T follicular helper cell (primary cell): ENCODE measurements around the gene SC5D.

Experiments
- DNase-seq: peaks from one replicate; pipeline ENCODE4 v3.0.0-alpha.2; 2020; ENCODE audit warnings: low read depth

The SC5D gene

DNA sequence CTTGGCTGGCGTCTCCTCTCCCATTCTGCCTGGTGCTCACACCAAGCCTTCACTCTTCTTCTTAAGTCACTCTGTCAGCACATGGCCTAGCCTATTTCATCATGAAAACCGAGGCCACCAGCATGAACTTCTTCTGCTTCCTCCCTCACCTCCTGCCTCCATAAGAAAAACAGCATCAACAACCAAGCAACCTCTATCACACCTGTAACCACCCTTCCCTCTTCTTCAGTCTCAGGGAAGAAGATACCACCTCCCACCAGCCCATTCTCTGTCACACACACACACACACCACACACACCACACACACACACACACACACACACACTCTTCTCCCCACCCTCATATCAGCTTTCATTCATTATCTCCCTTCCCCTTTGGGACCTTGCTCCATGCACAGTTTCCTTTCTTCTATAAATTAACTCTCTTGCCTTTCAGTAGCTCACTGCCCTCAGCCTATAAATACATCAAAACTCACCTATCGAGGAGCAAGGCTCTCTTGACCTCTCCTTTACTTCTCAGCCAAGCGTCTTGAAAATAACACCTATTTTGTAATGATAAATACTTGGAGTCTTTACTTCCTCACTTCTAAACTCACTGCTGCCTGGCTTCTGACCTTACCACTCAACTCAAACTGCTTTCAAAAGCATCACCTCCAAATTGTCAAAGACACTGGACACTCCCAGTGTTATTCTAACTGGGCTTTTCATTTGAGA is 36.6 kb downstream of the SC5D start:
- no peak for DNase-seq

DNA sequence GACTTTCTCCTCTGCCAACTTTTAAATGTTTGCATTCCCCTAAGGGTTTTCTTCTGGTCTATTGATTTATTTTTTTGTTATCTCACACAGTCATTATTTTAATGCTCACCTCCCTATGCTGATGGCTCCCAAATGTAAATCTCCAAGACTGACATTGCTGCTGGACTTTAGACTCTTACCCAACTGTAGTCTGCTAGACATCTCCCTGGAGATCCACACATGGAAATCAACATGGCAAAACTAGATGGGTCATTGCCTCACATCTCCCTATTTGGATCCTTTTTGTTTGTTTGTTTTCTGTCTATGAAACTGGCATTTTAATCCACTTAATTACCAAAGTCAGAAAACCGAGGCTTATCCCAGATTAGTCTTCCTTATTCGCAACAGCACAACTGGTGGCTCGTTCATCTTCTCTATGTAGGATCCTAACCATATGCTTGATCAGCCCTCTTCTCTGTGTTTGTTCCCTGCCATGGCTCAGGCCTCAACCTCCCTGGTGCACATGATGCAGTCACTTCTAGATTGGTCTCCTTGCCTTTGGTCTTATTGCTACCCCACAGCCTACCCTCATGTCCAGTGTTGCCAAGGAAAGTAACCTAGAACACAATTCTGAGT is 37.3 kb downstream of the SC5D start:
- DNase-seq = no peak

DNA sequence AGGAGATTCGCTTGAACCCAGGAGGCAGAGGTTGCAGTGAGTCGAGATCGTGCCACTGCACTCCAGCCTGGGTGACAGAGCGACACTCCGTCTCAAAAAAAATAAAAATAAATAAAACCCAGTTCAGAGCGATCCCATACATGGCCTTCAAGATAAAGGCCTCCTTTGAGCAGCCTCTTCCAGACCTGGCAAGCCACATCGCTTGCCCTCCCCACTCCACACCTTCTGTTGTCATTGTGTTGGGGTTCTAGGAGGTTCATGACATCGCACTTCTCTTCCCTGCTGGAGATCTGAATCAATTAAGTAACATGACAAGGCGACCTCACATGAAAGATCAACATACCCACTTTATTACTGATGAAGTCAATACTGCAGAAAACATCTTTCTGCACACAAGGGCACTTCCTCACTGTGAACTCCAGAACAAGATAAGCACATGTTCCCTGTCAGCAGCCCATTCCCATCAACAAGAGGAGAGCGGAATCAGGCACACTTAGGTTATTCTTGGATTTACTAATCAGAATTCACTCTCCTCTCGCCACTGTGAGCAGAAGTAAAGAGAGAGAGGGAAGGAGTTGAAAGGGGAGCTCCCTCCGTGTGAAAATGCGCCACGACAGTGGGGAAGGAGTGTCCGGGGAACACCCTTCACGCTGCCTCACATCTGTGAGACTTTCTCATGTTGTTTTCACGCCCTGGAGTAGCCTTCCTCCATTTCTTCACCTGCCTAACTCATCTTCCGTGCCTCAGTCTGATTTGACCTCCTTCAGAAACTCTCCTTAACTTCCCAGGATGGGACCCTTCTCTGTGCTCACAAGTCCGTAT is 38.3 kb downstream of the SC5D start:
- DNase-seq = no peak

- DNase-seq = no peak
Measured at GRCh38 chr11:121334973-121335710, 42.6 kb downstream of the SC5D start.

DNA sequence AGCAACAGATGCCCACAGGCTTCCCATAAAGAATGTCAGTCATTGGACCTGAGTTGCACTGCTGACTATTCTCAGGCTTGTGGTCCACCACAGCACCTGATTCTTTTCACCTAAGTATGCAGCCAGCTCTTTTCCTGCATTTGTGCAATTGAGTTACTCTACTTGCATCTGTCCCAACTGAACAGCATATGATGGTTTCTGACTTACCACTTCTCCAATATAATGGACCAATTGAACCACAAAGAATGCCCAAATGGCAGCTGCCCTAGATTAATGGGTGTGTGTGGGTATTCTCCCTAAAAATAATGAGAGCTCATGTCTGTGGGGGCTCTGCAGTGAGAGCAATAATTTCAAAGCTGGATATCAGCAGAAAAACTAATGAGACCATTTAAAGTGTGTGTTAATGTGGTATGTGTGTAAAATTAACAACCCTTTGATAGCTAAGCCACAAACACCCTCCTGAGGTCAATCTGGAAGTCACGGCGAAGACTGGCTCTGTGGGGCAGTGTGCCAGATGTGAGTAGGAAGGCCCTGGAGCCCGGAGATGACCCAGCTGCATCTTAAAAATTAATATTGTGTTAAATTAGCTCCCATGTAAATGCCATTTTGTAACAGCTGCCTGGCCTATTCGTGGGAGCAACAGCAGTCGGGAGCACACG is 43.8 kb downstream of the SC5D start:
- no peak for DNase-seq

DNA sequence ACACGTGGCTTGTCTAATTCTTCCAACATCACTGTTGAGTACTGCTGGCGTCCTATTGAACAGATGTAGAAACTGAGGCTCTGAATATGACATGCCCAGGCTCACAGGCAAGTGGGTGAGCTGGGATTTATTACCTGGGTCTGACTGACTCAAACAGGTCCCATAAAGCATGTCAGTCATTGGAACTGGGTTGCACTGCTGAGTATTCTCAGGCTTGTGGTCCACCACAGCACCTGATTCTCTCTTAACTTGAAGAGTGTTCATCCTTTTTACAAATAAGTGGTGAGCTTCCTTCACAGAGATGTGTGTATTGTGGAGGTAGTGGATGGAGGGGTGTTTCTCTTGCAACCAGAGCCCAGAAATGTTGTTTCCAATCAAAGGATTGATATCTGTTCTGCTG is 44.5 kb downstream of the SC5D start:
- no peak for DNase-seq

DNA sequence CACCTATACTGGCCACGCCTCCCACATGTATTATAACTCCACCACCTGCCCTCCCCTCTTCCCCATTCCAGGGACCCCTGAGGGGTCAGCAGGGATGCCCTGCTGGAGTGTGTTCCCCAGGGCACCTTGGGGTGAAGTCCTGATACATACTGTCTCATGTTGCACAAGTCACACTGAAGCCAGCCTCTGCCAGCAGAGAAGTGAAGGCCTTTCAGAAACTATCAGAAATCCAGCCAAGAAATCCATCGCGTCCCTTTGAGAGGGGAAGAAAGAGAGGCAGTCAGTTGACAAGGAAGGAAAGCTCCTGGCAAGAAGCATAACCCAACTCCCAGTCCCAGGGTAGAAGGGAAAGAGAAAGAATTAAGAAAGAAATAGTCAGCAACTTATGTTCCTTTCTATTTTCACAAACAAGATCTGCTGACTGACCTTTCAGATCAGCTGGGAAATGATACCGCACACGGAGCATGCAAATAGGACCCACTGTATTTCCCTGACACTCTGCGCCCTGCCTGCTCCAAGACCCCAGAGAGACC is 45.2 kb downstream of the SC5D start:
- DNase-seq = no peak

DNA sequence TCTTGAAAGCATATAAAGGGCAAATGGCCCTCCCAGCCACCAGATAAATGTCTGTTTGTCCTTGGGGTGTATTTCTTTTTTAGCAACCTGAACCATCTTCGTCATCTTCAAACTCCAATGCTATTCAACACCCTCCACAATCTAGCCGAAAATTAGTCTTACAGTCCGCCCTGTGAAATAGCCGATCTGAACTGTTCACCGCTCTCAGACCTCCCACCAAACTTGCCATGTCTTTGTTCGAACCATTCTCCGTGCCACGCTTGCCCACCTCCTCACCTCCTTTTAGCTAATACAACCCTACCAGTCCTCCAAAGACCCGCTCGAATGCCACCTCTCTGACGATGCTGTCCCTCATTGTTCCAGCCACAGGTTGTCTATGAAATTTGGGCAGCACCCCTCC is 46.0 kb downstream of the SC5D start:
- DNase-seq = no peak

DNA sequence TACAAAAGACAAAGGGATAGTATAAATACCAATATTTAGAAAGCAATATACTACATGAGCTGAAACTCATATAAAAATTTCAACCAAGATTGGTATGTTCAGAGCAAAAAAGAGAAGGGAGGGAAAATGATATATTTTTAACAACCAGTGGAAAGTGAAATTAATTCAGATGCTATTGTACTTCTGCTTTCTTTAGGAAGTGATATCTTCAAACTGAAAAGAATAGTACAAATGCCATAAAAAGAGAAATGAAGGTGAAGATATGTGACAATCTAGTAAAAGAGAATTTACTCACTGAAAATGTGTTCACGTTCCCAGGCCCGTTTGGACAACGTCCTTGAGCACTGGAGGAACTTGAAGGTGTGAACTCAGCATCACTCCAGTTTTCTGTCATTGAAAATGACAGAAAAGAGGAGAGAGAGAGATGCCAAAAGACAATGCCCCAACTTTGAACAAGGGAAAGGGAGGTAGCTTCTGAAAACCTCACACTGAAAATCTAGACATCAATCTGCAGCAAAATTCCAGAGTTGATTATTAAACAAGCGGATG is 47.5 kb downstream of the SC5D start:
- no peak for DNase-seq

- no peak for DNase-seq
Measured at GRCh38 chr11:121341609-121342008, 49.0 kb downstream of the SC5D start.

- no peak for DNase-seq
Measured at GRCh38 chr11:121344824-121345223, 52.3 kb downstream of the SC5D start.

DNA sequence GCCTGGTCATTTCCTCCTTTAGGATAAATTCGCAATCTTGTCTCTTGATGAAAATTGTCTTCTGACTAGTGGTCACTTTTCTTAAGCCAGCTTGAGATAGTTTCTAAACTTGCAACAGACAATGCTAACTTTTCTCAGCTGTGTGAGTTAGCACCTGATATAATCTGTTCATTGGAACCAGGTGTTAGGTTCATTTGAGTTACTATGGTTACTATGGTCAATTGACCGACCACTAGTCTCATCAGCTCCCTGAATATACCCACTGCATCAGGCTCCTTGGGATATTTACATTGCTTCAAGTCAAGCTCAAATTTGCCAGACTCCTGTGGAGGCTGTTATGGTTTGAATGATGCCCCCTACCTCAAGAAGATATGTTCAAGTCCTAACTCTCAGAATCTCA is 54.5 kb downstream of the SC5D start:
- DNase-seq = no peak

GRCh38 chr11:121347813-121348212 is 55.2 kb downstream of the SC5D start:
- DNase-seq = no peak

DNA sequence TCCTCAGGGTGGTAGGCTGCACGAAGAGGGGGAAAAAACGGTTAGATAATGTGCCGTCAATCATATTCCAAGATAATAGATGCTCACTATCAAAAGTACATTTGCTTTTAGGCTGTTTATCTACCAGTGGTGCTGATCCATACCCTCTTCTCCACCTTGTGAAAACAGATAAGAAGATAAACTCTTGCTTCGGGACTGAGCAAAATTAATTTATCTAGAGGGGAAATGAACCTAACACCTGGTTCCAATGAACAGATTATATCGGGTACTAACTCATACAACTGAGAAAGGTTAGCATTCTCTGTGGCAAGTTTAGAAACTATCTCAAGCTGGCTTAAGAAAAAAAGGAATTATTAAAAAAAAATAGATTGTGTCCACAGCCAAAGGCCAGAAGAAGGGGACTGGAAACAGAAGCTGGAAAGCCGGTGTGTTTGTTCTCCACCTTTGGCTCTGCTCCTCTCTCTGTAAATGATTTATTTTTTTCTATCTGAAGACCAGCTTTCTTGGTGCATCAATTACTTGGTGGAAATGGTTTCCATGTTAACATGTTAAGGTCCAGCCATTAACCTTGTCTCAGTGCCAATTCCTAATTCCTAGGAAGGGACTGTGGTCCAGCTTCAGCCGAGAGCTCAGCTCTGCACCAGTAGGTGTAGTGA is 55.8 kb downstream of the SC5D start:
- DNase-seq = no peak

- DNase-seq = no peak
Measured at GRCh38 chr11:121349790-121350189, 57.2 kb downstream of the SC5D start.

- DNase-seq = no peak
Measured at GRCh38 chr11:121350314-121351082, 57.9 kb downstream of the SC5D start.

DNA sequence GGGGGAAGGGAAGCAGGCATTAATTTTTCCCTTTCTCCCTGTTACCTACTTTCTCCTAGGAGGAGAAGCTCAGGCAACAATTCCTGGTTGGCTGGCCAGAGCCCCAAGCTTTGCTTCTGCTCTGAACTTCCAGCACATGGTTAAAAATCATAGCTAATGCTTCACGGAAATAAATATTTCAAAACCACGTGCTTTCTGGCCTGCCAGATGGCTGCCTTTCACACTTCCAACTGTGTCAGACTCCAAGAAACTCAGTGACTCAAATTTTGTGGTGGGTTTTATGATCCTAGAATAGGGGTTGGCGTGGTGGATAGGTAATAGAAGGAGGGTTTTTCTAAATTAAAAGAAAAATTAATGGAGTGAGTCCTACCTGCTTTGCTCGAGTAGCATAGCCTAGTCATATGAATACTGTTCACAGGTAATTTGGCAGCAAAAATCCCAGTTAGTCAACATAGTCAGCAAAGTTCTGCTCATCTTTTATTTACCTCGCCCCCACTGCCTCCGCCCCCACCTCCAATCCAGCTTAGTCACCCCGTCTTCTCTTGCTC is 58.6 kb downstream of the SC5D start:
- no peak for DNase-seq

GRCh38 chr11:121352251-121352891 is 59.8 kb downstream of the SC5D start:
- no peak for DNase-seq

DNA sequence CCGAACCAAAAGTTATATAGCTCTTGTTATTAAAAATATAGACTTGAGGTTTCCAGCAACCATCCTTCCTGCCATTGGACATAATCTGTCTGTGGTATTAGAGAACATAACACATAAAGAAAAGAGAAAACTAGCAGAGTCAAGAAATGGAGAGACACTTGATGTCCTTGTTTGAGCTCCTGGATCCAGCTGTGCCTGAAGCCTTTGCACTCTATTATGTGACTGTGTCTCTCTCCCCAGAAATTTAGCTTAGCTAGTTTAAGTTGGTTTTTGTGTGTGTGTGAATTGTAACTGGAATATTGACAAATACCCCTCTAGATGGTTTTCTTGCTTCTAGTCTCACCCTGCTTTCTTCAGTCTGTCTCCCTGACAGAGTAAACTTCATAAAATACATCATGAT is 61.6 kb downstream of the SC5D start:
- no peak for DNase-seq
